Activated naive CD8-positive, alpha-beta T cell treated with anti-CD3 and anti-CD28 coated beads, Interleukin-2, amount 10 ng/mL, durations not matched to agents 7 days and 5 days (primary cell): Measurements from ENCODE around the gene CPN2. TPM values are rescaled to one million over a fixed set of nuclear protein-coding genes. Genes with fewer than 3 reads are reported as not detected.
A peak's percentile ranks its signal among the peaks of the same experiment; 100 is the strongest.

Experiments used
- ATAC-seq: fragments of 150-1000 bp; cut with Tn5 transposase; one replicate; pipeline ENCODE4 v1.10.0; 2021; ENCODE audit warnings: low read depth, moderate library complexity
- POLR2A ChIA-PET: fragments of 350-600 bp; sonication (Branson Sonifier 250); formaldehyde crosslinking; loops from one replicate; lab custom pipeline; 2021; ENCODE audit warnings: antibody characterized with exemption; lab: Charles Lee
- DNase-seq: peaks from one replicate; pipeline ENCODE4 v3.0.0; 2021
- H3K27ac Mint-ChIP-seq: one replicate; pipeline ENCODE4 v1.8.0; 2022; ENCODE audit warnings: mild to moderate bottlenecking, mixed read lengths
- H3K27me3 Mint-ChIP-seq: one replicate; pipeline ENCODE4 v1.8.0; 2022; ENCODE audit warnings: mild to moderate bottlenecking, moderate library complexity, mixed read lengths
- H3K36me3 Mint-ChIP-seq: one replicate; pipeline ENCODE4 v1.8.0; 2021; ENCODE audit warnings: mild to moderate bottlenecking, mixed read lengths
- H3K4me1 Mint-ChIP-seq: one replicate; pipeline ENCODE4 v1.8.0; 2021; ENCODE audit warnings: mixed read lengths
- H3K4me3 Mint-ChIP-seq: one replicate; pipeline ENCODE4 v1.8.0; 2022; ENCODE audit warnings: mild to moderate bottlenecking, moderate library complexity, mixed read lengths
- H3K9me3 Mint-ChIP-seq: one replicate; pipeline ENCODE4 v1.8.0; 2021; ENCODE audit warnings: mixed read lengths
- total RNA-seq, 2 experiments: library from RNA; stranded (reverse); gene quantifications; one replicate each; pipeline ENCODE4 v1.2.3, GENCODE V29; 2021

The CPN2 gene
- total RNA-seq, 2 experiments from 2014 or later: not detected

- no peak for DNase-seq
- POLR2A ChIA-PET: no interaction called here
These were observed 6.6 kb upstream of the CPN2 start for GRCh38 chr3:194357681-194358080.

GRCh38 chr3:194355379-194355778 lies 4.3 kb upstream of the CPN2 start:
- H3K27me3 Mint-ChIP-seq: peaks cover 7% of the 10 kb centered on the region
- H3K4me1 Mint-ChIP-seq: peaks cover 2% of the 10 kb centered on the region
- DNase-seq (no peak), ATAC-seq (no peak)
- POLR2A ChIA-PET: no interaction called here
- no peaks in the 10 kb centered on the region for H3K36me3 Mint-ChIP-seq
- H3K4me3 Mint-ChIP-seq: no peak overlapping the region
- H3K27ac Mint-ChIP-seq: no peak overlapping the region
- no peaks in the 10 kb centered on the region for H3K9me3 Mint-ChIP-seq

More at GRCh38 chr3:194357681-194358080, 6.6 kb upstream of the CPN2 start:
- Mint-ChIP-seq H3K27me3 (peaks cover 8% of the 10 kb centered on the region), H3K27ac (no peak overlapping the region), H3K4me3 (no peak overlapping the region), H3K9me3 (no peaks in the 10 kb centered on the region), H3K4me1 (peaks cover 2% of the 10 kb centered on the region), H3K36me3 (no peaks in the 10 kb centered on the region)
- ATAC-seq: no peak

GRCh38 chr3:194354315-194354714 lies 3.2 kb upstream of the CPN2 start:
- peaks cover 2% of the 10 kb centered on the region for H3K4me1 Mint-ChIP-seq
- H3K27me3 Mint-ChIP-seq: peaks cover 7% of the 10 kb centered on the region
- DNase-seq (no peak), ATAC-seq (no peak)
- POLR2A ChIA-PET: no interaction called here
- H3K27ac Mint-ChIP-seq: no peak overlapping the region
- H3K4me3 Mint-ChIP-seq: no peak overlapping the region
- no peaks in the 10 kb centered on the region for H3K9me3 Mint-ChIP-seq
- no peaks in the 10 kb centered on the region for H3K36me3 Mint-ChIP-seq

GRCh38 chr3:194352667-194353246 lies 1.6 kb upstream of the CPN2 start:
- no peak overlapping the region for H3K4me3 Mint-ChIP-seq
- DNase-seq: no peak
- no peaks in the 10 kb centered on the region for H3K36me3 Mint-ChIP-seq
- POLR2A ChIA-PET: no interaction called here
- no peaks in the 10 kb centered on the region for H3K9me3 Mint-ChIP-seq
- no peak overlapping the region for H3K27ac Mint-ChIP-seq
- no peaks in the 10 kb centered on the region for H3K27me3 Mint-ChIP-seq
- ATAC-seq: no peak
- H3K4me1 Mint-ChIP-seq: peaks cover 2% of the 10 kb centered on the region

GRCh38 chr3:194351952-194352536 lies 916 bp upstream of the CPN2 start:
- ATAC-seq: no peak
- Mint-ChIP-seq H3K27ac (no peak overlapping the region), H3K27me3 (no peaks in the 10 kb centered on the region), H3K4me1 (peaks cover 2% of the 10 kb centered on the region), H3K36me3 (no peaks in the 10 kb centered on the region), H3K4me3 (no peak overlapping the region), H3K9me3 (no peaks in the 10 kb centered on the region)
- no peak for DNase-seq
- POLR2A ChIA-PET: no interaction called here

GRCh38 chr3:194350726-194351071 lies 429 bp downstream of the CPN2 start:
- H3K27ac Mint-ChIP-seq: no peak overlapping the region

GRCh38 chr3:194348354-194348753 lies 2.8 kb downstream of the CPN2 start:
- no peak overlapping the region for H3K4me3 Mint-ChIP-seq
- ATAC-seq: no peak
- peaks cover 2% of the 10 kb centered on the region for H3K27me3 Mint-ChIP-seq
- POLR2A ChIA-PET: no interaction called here
- H3K27ac Mint-ChIP-seq: no peak overlapping the region
- no peaks in the 10 kb centered on the region for H3K9me3 Mint-ChIP-seq
- H3K36me3 Mint-ChIP-seq: no peaks in the 10 kb centered on the region
- no peak for DNase-seq
- H3K4me1 Mint-ChIP-seq: no peaks in the 10 kb centered on the region

More at GRCh38 chr3:194350726-194351071, 429 bp downstream of the CPN2 start:
- DNase-seq (no peak), ATAC-seq (no peak)
- POLR2A ChIA-PET: no interaction called here
- Mint-ChIP-seq H3K4me1 (peaks cover 2% of the 10 kb centered on the region), H3K36me3 (no peaks in the 10 kb centered on the region), H3K4me3 (no peak overlapping the region), H3K27me3 (no peaks in the 10 kb centered on the region), H3K9me3 (no peaks in the 10 kb centered on the region)

- no peak for DNase-seq
- H3K36me3 Mint-ChIP-seq: no peaks in the 10 kb centered on the region
- POLR2A ChIA-PET: interaction anchor here (0.7 to 0.8 kb wide), 2 partner anchors 50 to 59 kb away, joined by 3 read pairs; no protein-coding TSS in a partner anchor
- H3K27ac Mint-ChIP-seq: no peak overlapping the region
- ATAC-seq: no peak
- H3K4me1 Mint-ChIP-seq: no peaks in the 10 kb centered on the region
- H3K9me3 Mint-ChIP-seq: no peaks in the 10 kb centered on the region
- peaks cover 10% of the 10 kb centered on the region for H3K27me3 Mint-ChIP-seq
- H3K4me3 Mint-ChIP-seq: no peak overlapping the region
These were observed 4.5 kb downstream of the CPN2 start for GRCh38 chr3:194346621-194347020.

GRCh38 chr3:194346035-194346434 lies 5.1 kb downstream of the CPN2 start:
- no peaks in the 10 kb centered on the region for H3K4me1 Mint-ChIP-seq
- no peaks in the 10 kb centered on the region for H3K9me3 Mint-ChIP-seq
- ATAC-seq: no peak
- H3K4me3 Mint-ChIP-seq: no peak overlapping the region
- no peak for DNase-seq
- peaks cover 10% of the 10 kb centered on the region for H3K27me3 Mint-ChIP-seq
- no peaks in the 10 kb centered on the region for H3K36me3 Mint-ChIP-seq
- no peak overlapping the region for H3K27ac Mint-ChIP-seq
- POLR2A ChIA-PET: interaction anchor here (0.8 kb wide), 1 partner anchor 50 kb away, joined by 3 read pairs; no protein-coding TSS in a partner anchor

GRCh38 chr3:194344012-194344411 lies 7.1 kb downstream of the CPN2 start:
- Mint-ChIP-seq H3K4me3 (no peak overlapping the region), H3K27me3 (peaks cover 10% of the 10 kb centered on the region), H3K36me3 (no peaks in the 10 kb centered on the region), H3K4me1 (no peaks in the 10 kb centered on the region), H3K27ac (no peak overlapping the region), H3K9me3 (no peaks in the 10 kb centered on the region)
- peak; percentile 72 for DNase-seq
- ATAC-seq: peak; percentile 66
- POLR2A ChIA-PET: no interaction called here

GRCh38 chr3:194343561-194343893 lies 7.6 kb downstream of the CPN2 start:
- H3K4me3 Mint-ChIP-seq: no peak overlapping the region
- H3K27me3 Mint-ChIP-seq: peaks cover 10% of the 10 kb centered on the region
- no peak for DNase-seq
- H3K27ac Mint-ChIP-seq: no peak overlapping the region
- no peak for ATAC-seq
- no peaks in the 10 kb centered on the region for H3K4me1 Mint-ChIP-seq
- no peaks in the 10 kb centered on the region for H3K36me3 Mint-ChIP-seq
- POLR2A ChIA-PET: no interaction called here
- no peaks in the 10 kb centered on the region for H3K9me3 Mint-ChIP-seq

GRCh38 chr3:194342861-194343560 lies 8.1 kb downstream of the CPN2 start:
- no peak overlapping the region for H3K4me3 Mint-ChIP-seq
- H3K4me1 Mint-ChIP-seq: no peaks in the 10 kb centered on the region
- ATAC-seq: no peak
- DNase-seq: no peak
- POLR2A ChIA-PET: no interaction called here
- no peak overlapping the region for H3K27ac Mint-ChIP-seq
- no peaks in the 10 kb centered on the region for H3K36me3 Mint-ChIP-seq
- peaks cover 10% of the 10 kb centered on the region for H3K27me3 Mint-ChIP-seq
- no peaks in the 10 kb centered on the region for H3K9me3 Mint-ChIP-seq

GRCh38 chr3:194340757-194341400 lies 10.2 kb downstream of the CPN2 start:
- no peak for ATAC-seq
- Mint-ChIP-seq H3K36me3 (no peaks in the 10 kb centered on the region), H3K4me3 (no peak overlapping the region), H3K27ac (no peak overlapping the region), H3K4me1 (no peaks in the 10 kb centered on the region), H3K27me3 (peaks cover 13% of the 10 kb centered on the region), H3K9me3 (no peaks in the 10 kb centered on the region)
- DNase-seq: no peak
- POLR2A ChIA-PET: no interaction called here

- Mint-ChIP-seq H3K27me3 (peaks cover 13% of the 10 kb centered on the region), H3K4me1 (no peaks in the 10 kb centered on the region), H3K4me3 (no peak overlapping the region), H3K36me3 (no peaks in the 10 kb centered on the region), H3K27ac (no peak overlapping the region), H3K9me3 (no peaks in the 10 kb centered on the region)
- POLR2A ChIA-PET: no interaction called here
- ATAC-seq (no peak), DNase-seq (no peak)
These were observed 11.3 kb downstream of the CPN2 start for GRCh38 chr3:194339840-194340239.
